Activated naive CD8-positive, alpha-beta T cell (primary cell): ENCODE results near the gene ABHD12.

ENCODE experiments used
- H3K27ac Mint-ChIP-seq: one replicate; pipeline ENCODE4 v1.8.0; 2021; ENCODE audit warnings: mixed read lengths
- H3K27me3 Mint-ChIP-seq: one replicate; pipeline ENCODE4 v1.8.0; 2021; ENCODE audit warnings: mixed read lengths
- H3K36me3 Mint-ChIP-seq: one replicate; pipeline ENCODE4 v1.8.0; 2021; ENCODE audit warnings: mixed read lengths
- H3K4me1 Mint-ChIP-seq: one replicate; pipeline ENCODE4 v1.8.0; 2021; ENCODE audit warnings: low read depth, mixed read lengths
- H3K4me3 Mint-ChIP-seq: one replicate; pipeline ENCODE4 v1.8.0; 2021; ENCODE audit warnings: mild to moderate bottlenecking, mixed read lengths
- H3K9me3 Mint-ChIP-seq: one replicate; pipeline ENCODE4 v1.8.0; 2021; ENCODE audit warnings: low read depth, mixed read lengths

ABHD12 gene

DNA sequence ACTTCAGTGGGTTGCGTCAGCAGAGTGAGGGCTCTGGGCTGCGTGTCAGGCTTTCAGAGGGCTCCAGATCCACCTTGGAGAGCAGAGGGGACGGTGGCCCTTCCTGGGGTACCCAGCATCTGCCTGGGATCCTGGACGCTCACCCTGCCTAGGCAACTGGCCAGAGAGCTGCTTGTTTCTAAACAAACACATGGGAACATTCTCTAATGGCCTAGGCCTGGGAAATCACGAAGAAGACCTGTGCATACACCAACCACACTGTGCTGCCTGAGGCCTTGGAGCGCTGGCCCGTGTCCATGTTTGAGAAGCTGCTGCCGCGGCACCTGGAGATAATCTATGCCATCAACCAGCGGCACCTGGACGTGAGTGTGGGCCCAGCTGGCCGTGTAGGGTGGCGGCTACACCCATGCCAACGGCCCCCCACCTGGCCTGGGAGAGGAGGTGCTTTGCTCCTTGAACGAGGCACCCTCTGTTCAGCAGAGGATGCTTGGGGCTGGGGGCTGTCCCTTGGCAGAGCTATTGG lies 110.5 kb downstream of the ABHD12 start:
- Mint-ChIP-seq H3K36me3 (no peaks in the 10 kb centered on the region), H3K4me3 (no peak overlapping the region), H3K9me3 (no peaks in the 10 kb centered on the region), H3K4me1 (peaks cover 5% of the 10 kb centered on the region), H3K27ac (no peak overlapping the region), H3K27me3 (no peaks in the 10 kb centered on the region)

GRCh38 chr20:25279403-25279802 lies 111.2 kb downstream of the ABHD12 start:
- Mint-ChIP-seq H3K4me3 (no peak overlapping the region), H3K4me1 (peaks cover 5% of the 10 kb centered on the region), H3K36me3 (no peaks in the 10 kb centered on the region), H3K27me3 (no peaks in the 10 kb centered on the region), H3K27ac (no peak overlapping the region), H3K9me3 (no peaks in the 10 kb centered on the region)

GRCh38 chr20:25278636-25279361 lies 111.8 kb downstream of the ABHD12 start:
- Mint-ChIP-seq H3K9me3 (no peaks in the 10 kb centered on the region), H3K36me3 (no peaks in the 10 kb centered on the region), H3K27ac (no peak overlapping the region), H3K4me1 (peaks cover 5% of the 10 kb centered on the region), H3K27me3 (no peaks in the 10 kb centered on the region), H3K4me3 (no peak overlapping the region)

GRCh38 chr20:25277941-25278521 lies 112.6 kb downstream of the ABHD12 start:
- Mint-ChIP-seq H3K4me1 (peaks cover 5% of the 10 kb centered on the region), H3K36me3 (no peaks in the 10 kb centered on the region), H3K9me3 (no peaks in the 10 kb centered on the region), H3K27me3 (no peaks in the 10 kb centered on the region), H3K4me3 (no peak overlapping the region), H3K27ac (no peak overlapping the region)

DNA sequence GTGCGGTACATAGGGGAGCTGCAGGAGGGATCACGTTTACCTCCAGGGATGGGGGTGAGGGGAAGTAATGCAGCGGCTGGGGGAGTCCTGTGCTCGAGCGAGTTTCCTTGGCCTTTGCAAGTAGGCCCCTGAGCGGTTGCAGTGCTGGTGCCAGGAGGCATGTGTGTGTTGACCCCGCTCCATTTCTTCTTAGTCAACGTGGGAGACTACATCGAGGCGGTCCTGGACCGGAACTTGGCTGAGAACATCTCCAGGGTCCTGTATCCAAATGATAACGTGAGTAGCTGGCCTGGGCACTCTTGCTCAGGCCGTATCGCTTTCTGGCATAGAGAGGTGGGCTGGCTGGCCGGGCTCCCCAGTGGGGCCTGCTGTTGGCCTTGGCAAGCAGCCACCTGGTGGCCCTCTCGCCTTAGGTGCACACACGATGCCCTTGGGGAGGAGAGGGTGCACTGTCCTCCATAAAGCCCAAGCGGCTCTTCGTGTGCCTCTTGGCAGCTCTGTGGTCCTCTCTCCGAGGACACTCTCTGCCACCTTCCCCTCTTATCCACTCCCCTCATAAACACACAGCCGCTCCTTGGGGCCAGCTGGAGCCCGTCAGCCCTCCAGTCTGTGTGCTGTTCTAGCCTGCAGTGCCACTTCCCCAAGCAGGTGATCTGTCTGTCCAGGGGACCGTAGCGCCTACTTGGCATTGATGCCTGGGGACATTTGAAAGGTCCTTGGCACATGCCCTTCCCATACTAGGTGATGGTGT lies 113.4 kb downstream of the ABHD12 start:
- Mint-ChIP-seq H3K36me3 (no peaks in the 10 kb centered on the region), H3K9me3 (no peaks in the 10 kb centered on the region), H3K27me3 (no peaks in the 10 kb centered on the region), H3K4me3 (no peak overlapping the region), H3K4me1 (peaks cover 1% of the 10 kb centered on the region), H3K27ac (no peak overlapping the region)

DNA sequence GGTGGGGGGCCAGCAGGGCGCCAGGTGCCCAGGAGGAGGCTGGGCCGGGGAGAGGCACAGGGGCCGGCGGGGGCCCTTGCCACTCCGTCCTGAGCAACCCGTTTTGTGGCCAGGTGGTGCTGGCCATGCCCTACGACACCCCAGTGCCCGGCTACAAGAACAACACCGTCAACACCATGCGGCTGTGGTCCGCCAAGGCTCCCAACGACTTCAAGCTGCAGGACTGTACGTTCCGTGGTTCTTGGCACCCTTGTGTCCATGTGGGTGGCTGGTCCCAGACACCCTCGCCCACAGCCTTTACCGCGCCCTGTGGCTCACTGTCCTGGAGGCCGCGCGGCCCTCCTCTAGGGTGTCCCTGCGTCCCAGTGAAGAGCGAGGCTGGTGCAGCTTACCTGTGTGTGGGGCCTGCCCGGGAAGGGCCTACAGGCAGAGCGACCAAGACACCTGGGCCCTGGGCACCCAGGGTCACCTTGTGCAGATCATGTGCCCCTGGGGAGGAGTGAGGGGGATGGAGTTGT lies 114.0 kb downstream of the ABHD12 start:
- Mint-ChIP-seq H3K9me3 (no peaks in the 10 kb centered on the region), H3K4me3 (no peak overlapping the region), H3K27me3 (no peaks in the 10 kb centered on the region), H3K27ac (no peak overlapping the region), H3K36me3 (no peaks in the 10 kb centered on the region), H3K4me1 (peaks cover under 1% of the 10 kb centered on the region)

DNA sequence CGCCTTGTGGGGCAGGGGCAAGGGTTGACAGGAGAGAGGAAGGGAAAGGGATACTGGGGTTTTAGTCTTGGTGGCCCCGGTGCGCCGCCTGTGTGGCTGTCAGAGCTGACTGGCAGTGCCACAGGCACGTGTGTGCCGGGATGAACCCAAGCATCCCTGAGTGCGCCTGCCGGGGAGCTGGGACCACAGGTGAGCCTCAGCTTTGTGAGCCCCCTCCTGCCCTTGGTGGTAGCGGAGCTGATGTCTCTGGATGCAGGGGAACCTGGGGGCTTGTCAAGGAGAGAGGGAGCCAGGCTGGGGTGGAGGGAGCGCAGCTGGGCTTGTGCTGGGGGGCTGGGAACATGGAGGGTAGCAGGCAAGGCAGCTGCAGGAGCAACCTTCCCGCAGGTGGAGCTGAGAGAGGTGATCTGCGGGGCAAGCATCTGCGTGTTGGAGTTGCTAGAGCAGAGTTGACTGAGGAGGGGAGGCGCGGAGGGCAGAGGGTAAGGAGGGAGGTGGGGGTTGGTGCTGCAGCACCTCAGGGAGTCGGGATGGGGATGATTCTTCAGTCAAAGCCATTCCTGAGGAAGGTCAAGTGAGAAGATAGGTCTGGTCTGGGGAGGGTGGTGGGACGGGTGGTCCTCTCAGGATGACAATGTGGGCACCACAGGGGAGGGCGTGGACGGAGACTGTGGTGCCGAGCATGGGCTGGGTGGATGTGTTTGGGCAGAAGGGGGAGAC lies 114.7 kb downstream of the ABHD12 start:
- Mint-ChIP-seq H3K27ac (no peak overlapping the region), H3K36me3 (no peaks in the 10 kb centered on the region), H3K9me3 (no peaks in the 10 kb centered on the region)

GRCh38 chr20:25274891-25275812 lies 115.5 kb downstream of the ABHD12 start:
- Mint-ChIP-seq H3K36me3 (no peaks in the 10 kb centered on the region), H3K4me3 (no peak overlapping the region), H3K27me3 (no peaks in the 10 kb centered on the region), H3K4me1 (no peaks in the 10 kb centered on the region), H3K9me3 (no peaks in the 10 kb centered on the region), H3K27ac (no peak overlapping the region)

More for the DNA sequence above, 114.7 kb downstream of the ABHD12 start:
- no peak overlapping the region for H3K4me3 Mint-ChIP-seq
- H3K4me1 Mint-ChIP-seq = no peaks in the 10 kb centered on the region
- H3K27me3 Mint-ChIP-seq = no peaks in the 10 kb centered on the region

- no peaks in the 10 kb centered on the region for H3K4me1 Mint-ChIP-seq
- no peak overlapping the region for H3K27ac Mint-ChIP-seq
- H3K4me3 Mint-ChIP-seq = no peak overlapping the region
- H3K9me3 Mint-ChIP-seq = no peaks in the 10 kb centered on the region
- H3K36me3 Mint-ChIP-seq = peaks cover 3% of the 10 kb centered on the region
- no peaks in the 10 kb centered on the region for H3K27me3 Mint-ChIP-seq
These were observed 116.2 kb downstream of the ABHD12 start for GRCh38 chr20:25274481-25274880.

GRCh38 chr20:25273541-25274358 lies 116.9 kb downstream of the ABHD12 start:
- Mint-ChIP-seq H3K27me3 (no peaks in the 10 kb centered on the region), H3K36me3 (peaks cover 4% of the 10 kb centered on the region), H3K27ac (no peak overlapping the region), H3K4me1 (no peaks in the 10 kb centered on the region), H3K9me3 (no peaks in the 10 kb centered on the region), H3K4me3 (no peak overlapping the region)

GRCh38 chr20:25273046-25273445 lies 117.6 kb downstream of the ABHD12 start:
- H3K9me3 Mint-ChIP-seq = no peaks in the 10 kb centered on the region
- H3K4me3 Mint-ChIP-seq = no peak overlapping the region
- no peak overlapping the region for H3K27ac Mint-ChIP-seq
- H3K27me3 Mint-ChIP-seq = no peaks in the 10 kb centered on the region
- H3K36me3 Mint-ChIP-seq = peaks cover 4% of the 10 kb centered on the region
- H3K4me1 Mint-ChIP-seq = no peaks in the 10 kb centered on the region

GRCh38 chr20:25272223-25273000 lies 118.2 kb downstream of the ABHD12 start:
- peaks cover 4% of the 10 kb centered on the region for H3K36me3 Mint-ChIP-seq
- H3K27me3 Mint-ChIP-seq = no peaks in the 10 kb centered on the region
- H3K4me1 Mint-ChIP-seq = peaks cover 2% of the 10 kb centered on the region
- no peak overlapping the region for H3K27ac Mint-ChIP-seq
- no peak overlapping the region for H3K4me3 Mint-ChIP-seq
- H3K9me3 Mint-ChIP-seq = no peaks in the 10 kb centered on the region
